DND-41 (cell line): ENCODE measurements around the gene ARHGEF7.

Experiments
- ATAC-seq: fragments of 200-7000 bp; cut with Tn5 transposase; 3 replicates; pipeline ENCODE4 v1.9.1; 2021; ENCODE audit warnings: low read depth; ENCODE audit not compliant: insufficient read depth
- DNase-seq: peaks from one replicate; pipeline ENCODE4 v3.0.0-alpha.2; 2020
- H2AFZ ChIP-seq: 2 replicates; pipeline ENCODE4 v1.6.0; 2012; ENCODE audit warnings: low read depth, low read length
- H3K27ac ChIP-seq: 2 replicates; pipeline ENCODE4 v1.5.1; 2012; ENCODE audit warnings: low read length, inconsistent platforms
- H3K27me3 ChIP-seq: fragments of 200-600 bp; sonication (generic); 2 replicates; pipeline ENCODE4 v1.6.0; 2012; ENCODE audit warnings: low read length, mild to moderate bottlenecking, inconsistent platforms; ENCODE audit not compliant: insufficient read depth, poor library complexity
- H3K36me3 ChIP-seq: 2 replicates; pipeline ENCODE4 v1.5.1; 2012; ENCODE audit warnings: low read length, inconsistent platforms; ENCODE audit not compliant: insufficient read depth
- H3K4me1 ChIP-seq: 2 replicates; pipeline ENCODE4 v1.5.1; 2012; ENCODE audit warnings: mild to moderate bottlenecking, low read length; ENCODE audit not compliant: insufficient read depth
- H3K4me2 ChIP-seq: 2 replicates; pipeline ENCODE4 v1.6.0; 2012; ENCODE audit warnings: mild to moderate bottlenecking, moderate library complexity, low read length, inconsistent platforms; ENCODE audit not compliant: insufficient read depth
- H3K4me3 ChIP-seq, 2 experiments: fragments of 200-600 bp in 1 of 2; shearing (Covaris generic) in 1 of 2; 2 replicates each; pipeline ENCODE4 v1.5.1; 2012 to 2016; ENCODE audit warnings: inconsistent platforms in 2 of 2, low read length in 2 of 2, mild to moderate bottlenecking in 2 of 2, low read depth in 1 of 2, moderate library complexity in 1 of 2
- H3K79me2 ChIP-seq: 2 replicates; pipeline ENCODE4 v1.6.0; 2012; ENCODE audit warnings: low read length, inconsistent platforms; ENCODE audit not compliant: insufficient read depth
- H3K9ac ChIP-seq: 2 replicates; pipeline ENCODE4 v1.6.0; 2012; ENCODE audit warnings: low read depth, mild to moderate bottlenecking, inconsistent platforms, low read length, moderate library complexity
- H3K9me3 ChIP-seq: 2 replicates; pipeline ENCODE4 v1.5.1; 2012; ENCODE audit warnings: low read length, moderate library complexity, mild to moderate bottlenecking, inconsistent platforms; ENCODE audit not compliant: insufficient read depth, severe bottlenecking
- H4K20me1 ChIP-seq: 2 replicates; pipeline ENCODE4 v1.6.0; 2012; ENCODE audit warnings: low read length; ENCODE audit not compliant: insufficient read depth
- EZH2 ChIP-seq: IDR thresholded peaks from 3 replicates; pipeline ENCODE4 v1.6.1; 2012; ENCODE audit warnings: borderline replicate concordance, low read depth, mild to moderate bottlenecking, moderate library complexity, low read length, inconsistent platforms; ENCODE audit not compliant: severe bottlenecking
- TF ChIP-seq, protein P1 (sequence below): IDR thresholded peaks from 2 replicates; pipeline ENCODE4 v1.5.1; 2012; ENCODE audit warnings: borderline replicate concordance, low read length, moderate library complexity, mild to moderate bottlenecking; ENCODE audit not compliant: poor library complexity, severe bottlenecking; ENCODE audit errors: extremely low read depth

Gene ARHGEF7

DNA sequence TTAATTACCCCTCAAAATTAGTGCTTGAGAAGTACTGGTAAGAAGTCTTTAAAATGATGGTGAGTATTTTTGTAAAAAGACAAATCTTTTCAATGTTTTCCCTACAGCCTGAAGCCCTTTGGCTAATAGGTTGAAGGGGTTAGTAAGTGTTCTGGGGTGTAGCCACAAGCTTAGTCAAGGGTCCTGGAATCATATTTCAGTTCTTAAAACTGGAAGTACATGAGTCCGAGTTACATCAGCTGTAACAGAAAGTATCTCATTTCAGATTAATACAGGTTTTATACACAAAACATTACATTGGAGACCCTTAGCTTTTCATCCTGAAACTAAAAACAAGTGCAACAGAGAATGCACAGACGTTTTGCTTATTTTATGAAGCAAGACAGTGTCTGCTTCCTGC is 152.7 kb downstream of the ARHGEF7 start:
- ATAC-seq, result no peak
- no peak for DNase-seq
- H3K79me2 ChIP-seq, result peaks cover 72% of the 10 kb centered on the region
- no peak overlapping the region for H3K4me2 ChIP-seq
- no peaks in the 10 kb centered on the region for H3K27me3 ChIP-seq
- no peak overlapping the region for H2AFZ ChIP-seq
- H3K4me3 ChIP-seq, result no peak overlapping the region
- H3K27ac ChIP-seq, result no peak overlapping the region
- H4K20me1 ChIP-seq, result peaks cover 68% of the 10 kb centered on the region
- H3K4me1 ChIP-seq, result no peaks in the 10 kb centered on the region
- no peaks in the 10 kb centered on the region for H3K9me3 ChIP-seq
- H3K36me3 ChIP-seq, result peaks cover 99% of the 10 kb centered on the region
- H3K9ac ChIP-seq, result no peak overlapping the region
- TF ChIP-seq, protein P1, sequence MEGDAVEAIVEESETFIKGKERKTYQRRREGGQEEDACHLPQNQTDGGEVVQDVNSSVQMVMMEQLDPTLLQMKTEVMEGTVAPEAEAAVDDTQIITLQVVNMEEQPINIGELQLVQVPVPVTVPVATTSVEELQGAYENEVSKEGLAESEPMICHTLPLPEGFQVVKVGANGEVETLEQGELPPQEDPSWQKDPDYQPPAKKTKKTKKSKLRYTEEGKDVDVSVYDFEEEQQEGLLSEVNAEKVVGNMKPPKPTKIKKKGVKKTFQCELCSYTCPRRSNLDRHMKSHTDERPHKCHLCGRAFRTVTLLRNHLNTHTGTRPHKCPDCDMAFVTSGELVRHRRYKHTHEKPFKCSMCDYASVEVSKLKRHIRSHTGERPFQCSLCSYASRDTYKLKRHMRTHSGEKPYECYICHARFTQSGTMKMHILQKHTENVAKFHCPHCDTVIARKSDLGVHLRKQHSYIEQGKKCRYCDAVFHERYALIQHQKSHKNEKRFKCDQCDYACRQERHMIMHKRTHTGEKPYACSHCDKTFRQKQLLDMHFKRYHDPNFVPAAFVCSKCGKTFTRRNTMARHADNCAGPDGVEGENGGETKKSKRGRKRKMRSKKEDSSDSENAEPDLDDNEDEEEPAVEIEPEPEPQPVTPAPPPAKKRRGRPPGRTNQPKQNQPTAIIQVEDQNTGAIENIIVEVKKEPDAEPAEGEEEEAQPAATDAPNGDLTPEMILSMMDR, result no peak
- TF ChIP-seq EZH2, result no peak

GRCh38 chr13:111269508-111269907 is 154.4 kb downstream of the ARHGEF7 start:
- Histone ChIP-seq H4K20me1 (peaks cover 52% of the 10 kb centered on the region), H3K4me3 (no peak overlapping the region), H3K27me3 (no peaks in the 10 kb centered on the region), H3K4me1 (no peaks in the 10 kb centered on the region), H3K36me3 (peaks cover 99% of the 10 kb centered on the region), H2AFZ (no peak overlapping the region), H3K9me3 (no peaks in the 10 kb centered on the region), H3K27ac (no peak overlapping the region), H3K9ac (no peak overlapping the region), H3K79me2 (peaks cover 55% of the 10 kb centered on the region), H3K4me2 (no peak overlapping the region)
- ATAC-seq (peak; percentile 37; the same call in 1 of the 3 replicates), DNase-seq (no peak)
- no peak for TF ChIP-seq EZH2
- TF ChIP-seq, protein P1, result no peak

GRCh38 chr13:111270126-111270525 is 155.0 kb downstream of the ARHGEF7 start:
- no peak overlapping the region for H3K4me2 ChIP-seq
- H3K27ac ChIP-seq, result no peak overlapping the region
- H3K4me3 ChIP-seq, result no peak overlapping the region
- DNase-seq, result no peak
- peaks cover 47% of the 10 kb centered on the region for H4K20me1 ChIP-seq
- H3K27me3 ChIP-seq, result no peaks in the 10 kb centered on the region
- no peak overlapping the region for H2AFZ ChIP-seq
- no peak for ATAC-seq
- no peaks in the 10 kb centered on the region for H3K4me1 ChIP-seq
- no peak overlapping the region for H3K9ac ChIP-seq
- peaks cover 49% of the 10 kb centered on the region for H3K79me2 ChIP-seq
- H3K36me3 ChIP-seq, result peaks cover 99% of the 10 kb centered on the region
- TF ChIP-seq, protein P1, result no peak
- no peak for TF ChIP-seq EZH2
- H3K9me3 ChIP-seq, result no peaks in the 10 kb centered on the region
